GM18858 (cell line): ENCODE data around the gene ERO1A.

Experiments used
- ATAC-seq: cut with Tn5 transposase; IDR thresholded peaks from one replicate; pipeline ENCODE4 v1.9.1; 2021; ENCODE audit not compliant: unreplicated experiment

Gene ERO1A

GRCh38 chr14:52701223-52701622 lies 5.9 kb upstream of the ERO1A start:
- ATAC-seq, result no peak

- ATAC-seq, result no peak
Observed at GRCh38 chr14:52700701-52701172, 5.4 kb upstream of the ERO1A start.

- peak; percentile 46 for ATAC-seq
Observed at GRCh38 chr14:52694761-52695480, 437 bp downstream of the ERO1A start.

- no peak for ATAC-seq
Observed at GRCh38 chr14:52693532-52693931, 1.8 kb downstream of the ERO1A start.

- ATAC-seq, result no peak
Observed at GRCh38 chr14:52693036-52693435, 2.3 kb downstream of the ERO1A start.

- ATAC-seq, result no peak
Observed at GRCh38 chr14:52692248-52692962, 3.0 kb downstream of the ERO1A start.

- no peak for ATAC-seq
Observed at GRCh38 chr14:52690983-52691760, 4.2 kb downstream of the ERO1A start.

- no peak for ATAC-seq
Observed at GRCh38 chr14:52686176-52686575, 9.2 kb downstream of the ERO1A start.

- no peak for ATAC-seq
Observed at GRCh38 chr14:52683985-52684520, 11.3 kb downstream of the ERO1A start.

GRCh38 chr14:52678591-52678990 lies 16.8 kb downstream of the ERO1A start:
- ATAC-seq, result no peak

GRCh38 chr14:52663850-52664249 lies 31.5 kb downstream of the ERO1A start:
- no peak for ATAC-seq

- no peak for ATAC-seq
Observed at GRCh38 chr14:52661314-52661713, 34.0 kb downstream of the ERO1A start.

- no peak for ATAC-seq
Observed at GRCh38 chr14:52660832-52661231, 34.5 kb downstream of the ERO1A start.

- no peak for ATAC-seq
Observed at GRCh38 chr14:52660325-52660724, 35.0 kb downstream of the ERO1A start.

- ATAC-seq, result no peak
Observed at GRCh38 chr14:52656905-52657304, 38.5 kb downstream of the ERO1A start.

GRCh38 chr14:52650774-52651173 lies 44.6 kb downstream of the ERO1A start:
- ATAC-seq, result no peak

GRCh38 chr14:52649511-52649910 lies 45.8 kb downstream of the ERO1A start:
- ATAC-seq, result no peak

GRCh38 chr14:52641745-52642144 lies 53.6 kb downstream of the ERO1A start:
- no peak for ATAC-seq

GRCh38 chr14:52640137-52640536 lies 55.2 kb downstream of the ERO1A start:
- no peak for ATAC-seq

GRCh38 chr14:52619687-52620086 lies 75.7 kb downstream of the ERO1A start:
- no peak for ATAC-seq

GRCh38 chr14:52618602-52619001 lies 76.8 kb downstream of the ERO1A start:
- ATAC-seq, result no peak
